Left renal cortex interstitium (tissue), 4 donors: ENCODE results near the gene CCDC149. TPM values are rescaled to one million over a fixed set of nuclear protein-coding genes. Genes with fewer than 3 reads are reported as not detected.
"Not testable (repeated sequence)": the region's sequence is repeated elsewhere in the genome, so short reads cannot be mapped to it uniquely, and the experiment has no call there.

Source experiments
- DNase-seq, 4 donors: peaks; one replicate each; pipeline ENCODE4 v3.0.0-alpha.2; 2013; ENCODE audit warnings: low read depth in 4 of 4, low spot score in 2 of 4, missing footprints in 1 of 4
- polyA plus RNA-seq, 4 donors: library from polyadenylated mRNA; unstranded; fragments of 120-200 nt; gene quantifications; one replicate each; pipeline ENCODE4 v1.2.1, GENCODE V29; 2013; ENCODE audit not compliant: insufficient read length in 4 of 4

The CCDC149 gene
- polyA plus RNA-seq, 4 donors: 15.9 to 20.1 (median 19.3) TPM

DNA sequence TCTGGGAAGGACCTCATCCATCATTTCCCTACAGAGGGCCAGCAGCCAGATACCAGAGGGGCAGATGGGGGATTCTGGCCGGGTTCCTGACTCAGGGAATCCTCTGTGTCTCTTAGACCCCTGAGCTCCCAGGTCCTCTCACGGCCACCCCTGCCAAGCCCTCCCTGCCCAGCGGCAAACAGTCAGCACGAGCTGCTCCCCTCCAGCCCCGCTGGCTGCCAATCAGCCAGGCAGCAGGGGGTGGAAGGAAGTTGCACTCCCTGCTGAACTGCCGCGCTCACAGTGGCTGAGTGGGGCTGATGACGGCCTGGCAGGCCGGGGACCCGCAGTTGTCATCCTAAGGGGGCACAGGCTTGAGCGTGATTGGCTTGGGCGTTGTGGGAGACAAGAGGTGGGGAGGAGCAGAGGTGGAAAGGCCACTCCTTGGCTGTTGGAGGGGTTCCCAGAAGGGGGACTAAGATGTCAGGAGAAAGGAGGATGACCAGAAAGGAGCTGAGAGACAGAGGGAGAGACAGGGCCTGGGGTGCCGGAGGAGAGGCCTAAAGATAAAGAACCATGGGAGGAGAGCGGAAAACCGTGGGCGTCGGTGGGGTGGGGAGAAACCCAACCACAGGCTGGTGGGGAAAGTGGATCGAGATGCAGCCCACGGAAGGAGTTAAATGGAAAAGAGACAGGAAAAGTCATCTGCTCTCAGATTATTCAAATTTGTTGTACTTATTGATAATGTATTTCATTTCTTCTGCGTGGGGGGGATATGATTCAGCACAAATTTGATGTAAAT lies 4.4 kb upstream of the CCDC149 start:
- no peak for DNase-seq

DNA sequence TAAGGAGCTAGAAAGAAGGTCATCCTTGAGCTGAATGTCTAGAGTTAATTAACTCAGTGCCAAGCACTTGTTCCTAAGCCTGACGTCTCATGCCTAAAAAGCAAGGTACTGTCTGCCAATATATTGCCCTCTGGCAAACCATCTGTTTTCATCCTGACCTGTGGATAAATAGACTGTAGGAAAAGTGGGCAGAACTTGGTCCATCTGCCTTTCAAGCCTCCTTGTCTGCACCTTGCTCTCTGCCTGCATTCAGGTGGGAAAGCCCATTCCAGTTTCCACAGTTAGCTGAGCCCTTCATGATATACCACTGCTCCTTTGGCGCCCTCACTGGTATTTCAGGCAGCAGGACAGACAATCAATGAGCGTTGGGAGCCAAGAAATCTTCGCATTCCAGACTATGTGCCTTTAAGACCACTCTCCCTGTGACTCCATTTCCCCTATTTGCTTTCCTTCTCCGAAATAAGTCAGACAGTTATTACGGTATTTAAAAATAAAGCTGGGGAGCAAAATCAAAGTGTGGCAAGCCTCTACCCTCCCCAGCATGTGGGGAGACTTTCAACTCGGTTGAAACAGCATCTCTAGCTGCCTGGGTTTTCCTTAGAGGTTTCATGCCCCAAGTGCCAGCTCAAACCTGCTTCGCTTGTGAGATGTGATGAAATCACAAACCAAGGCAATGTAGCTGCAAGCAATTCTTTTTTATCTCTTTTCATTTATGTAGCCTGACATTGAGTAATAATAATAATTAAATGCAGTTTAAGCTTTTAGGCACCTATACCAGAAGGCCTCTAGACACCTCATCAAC lies 2.5 kb upstream of the CCDC149 start:
- DNase-seq: no peak

DNA sequence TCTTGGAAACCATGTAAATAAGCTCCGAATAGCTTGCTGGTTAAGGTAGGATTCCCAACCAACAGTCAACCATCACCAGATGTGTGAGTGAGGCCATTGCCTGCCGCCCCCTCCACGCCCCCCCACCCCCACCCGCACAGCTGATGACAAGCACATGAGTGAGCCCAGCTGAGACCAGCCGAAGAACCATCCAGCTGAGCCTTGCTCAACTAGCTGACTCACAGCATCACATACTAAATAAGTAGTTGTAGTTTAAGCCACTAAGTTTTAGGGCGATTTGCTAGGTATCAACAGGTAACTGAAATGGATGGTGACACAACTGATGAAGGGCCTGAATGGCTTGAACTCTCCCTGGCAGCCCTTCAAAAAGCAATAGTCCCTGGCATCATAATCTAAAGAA lies 1.6 kb upstream of the CCDC149 start:
- no peak for DNase-seq

DNA sequence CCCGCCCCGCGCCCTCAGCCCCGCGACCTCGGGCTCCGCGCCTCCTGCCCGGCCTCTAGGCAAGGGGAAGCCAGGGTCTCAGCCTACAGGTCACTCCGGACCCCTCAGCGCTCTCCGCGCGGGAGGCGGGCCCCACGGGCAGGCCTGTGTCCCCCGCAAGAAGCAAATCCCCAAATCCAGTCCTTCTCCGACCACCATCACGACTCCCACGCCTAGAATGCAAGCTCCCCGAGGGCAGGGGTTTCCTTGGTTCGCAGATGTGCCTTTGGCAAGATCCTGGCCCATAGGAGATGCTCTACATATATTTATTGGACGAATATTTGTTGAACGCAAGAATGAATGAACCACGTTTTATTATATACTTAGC lies 260 bp upstream of the CCDC149 start:
- DNase-seq: no peak

DNA sequence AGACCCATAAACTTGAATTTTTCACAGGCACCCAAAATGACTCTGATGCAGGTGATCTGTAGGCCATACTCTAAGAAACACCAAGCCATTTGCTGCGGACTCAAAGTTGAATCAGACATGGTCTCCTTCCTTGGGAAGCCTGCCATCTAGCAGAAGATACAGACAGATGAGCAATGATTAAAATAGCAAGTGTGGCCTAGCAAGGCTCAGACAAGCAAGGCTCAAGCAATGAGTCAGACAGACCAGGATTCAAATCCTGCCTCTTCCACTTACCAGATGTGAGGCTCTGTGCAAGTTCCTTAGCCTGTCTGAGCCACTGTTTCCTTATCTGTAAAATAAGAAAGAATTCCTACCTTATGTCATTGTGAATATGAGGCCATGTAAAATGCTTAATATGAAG lies 2.3 kb downstream of the CCDC149 start:
- DNase-seq: no peak

DNA sequence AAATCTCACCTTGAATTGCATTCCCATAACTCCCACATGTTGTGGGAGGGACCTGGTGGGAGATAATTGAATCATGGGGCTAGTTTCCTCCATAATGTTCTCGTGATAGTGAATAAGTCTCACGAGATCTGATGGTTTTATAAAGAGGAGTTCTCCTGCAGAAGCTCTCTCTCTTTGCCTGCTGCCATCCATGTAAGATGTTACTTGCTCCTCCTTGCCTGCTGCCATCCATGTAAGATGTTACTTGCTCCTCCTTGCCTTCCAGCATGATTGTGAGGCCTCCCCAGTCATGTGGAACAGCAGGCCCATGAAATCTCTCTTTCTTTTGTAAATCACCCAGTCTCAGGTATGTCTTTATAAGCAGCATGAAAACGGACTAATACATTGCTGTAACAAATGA lies 3.2 kb downstream of the CCDC149 start:
- DNase-seq: not testable (repeated sequence)

DNA sequence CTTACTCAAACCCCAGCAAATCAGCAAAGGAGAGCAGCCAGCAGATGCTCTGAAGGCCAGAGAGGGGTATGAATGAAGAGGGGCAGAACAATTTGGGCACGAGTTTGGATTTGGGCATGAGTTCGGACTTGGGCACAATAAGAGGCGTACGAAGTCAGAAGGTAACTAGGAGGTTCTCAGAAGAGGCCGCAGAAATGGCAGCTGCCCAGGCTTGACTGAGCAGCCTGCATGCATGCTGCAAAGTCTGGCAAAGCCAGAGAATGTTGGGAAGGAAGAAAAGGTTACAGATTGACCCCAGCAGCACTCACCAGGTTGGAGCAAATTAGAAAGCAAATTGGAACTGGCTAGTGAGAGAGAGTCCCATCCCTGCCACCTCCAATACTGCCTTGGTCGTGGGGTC lies 15.2 kb downstream of the CCDC149 start:
- DNase-seq: no peak

DNA sequence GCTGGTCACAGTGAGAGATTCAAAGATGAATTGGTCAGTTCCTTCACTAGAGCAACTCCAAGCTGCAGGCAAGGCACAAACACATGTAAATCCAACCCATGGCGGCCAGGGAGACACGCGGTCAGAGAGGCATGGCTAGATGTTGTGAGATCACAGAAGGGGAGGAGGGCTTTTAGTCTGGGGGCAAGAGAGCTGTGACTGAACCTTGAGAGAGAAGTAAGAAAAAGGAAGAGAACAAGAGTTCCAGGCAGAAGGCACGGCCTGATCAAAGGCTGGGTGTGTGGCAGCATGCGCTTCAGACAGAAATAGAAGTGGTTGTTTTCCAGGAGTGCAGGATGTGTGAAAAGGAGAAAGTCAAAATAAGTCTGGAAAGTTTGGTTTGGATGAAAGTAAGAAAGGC lies 15.9 kb downstream of the CCDC149 start:
- DNase-seq: no peak

DNA sequence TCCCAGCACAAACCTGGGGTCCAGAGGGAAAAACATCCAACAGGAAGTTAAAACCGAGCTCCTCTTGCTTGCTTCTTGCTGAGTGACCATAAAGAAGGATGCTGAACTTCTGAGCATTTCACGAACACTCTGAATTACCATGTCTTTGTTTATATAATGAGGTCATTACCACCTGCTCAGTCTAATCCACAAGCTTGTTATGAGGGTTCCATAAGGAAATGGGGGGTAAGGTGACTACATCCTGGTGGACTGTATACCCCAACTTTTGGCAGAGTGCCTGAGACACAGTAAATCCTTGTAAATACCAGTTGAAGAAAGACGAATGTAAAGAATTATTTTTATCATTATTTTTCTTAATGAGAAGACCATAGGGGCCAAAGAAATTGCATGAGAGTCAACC lies 16.8 kb downstream of the CCDC149 start:
- no peak for DNase-seq

DNA sequence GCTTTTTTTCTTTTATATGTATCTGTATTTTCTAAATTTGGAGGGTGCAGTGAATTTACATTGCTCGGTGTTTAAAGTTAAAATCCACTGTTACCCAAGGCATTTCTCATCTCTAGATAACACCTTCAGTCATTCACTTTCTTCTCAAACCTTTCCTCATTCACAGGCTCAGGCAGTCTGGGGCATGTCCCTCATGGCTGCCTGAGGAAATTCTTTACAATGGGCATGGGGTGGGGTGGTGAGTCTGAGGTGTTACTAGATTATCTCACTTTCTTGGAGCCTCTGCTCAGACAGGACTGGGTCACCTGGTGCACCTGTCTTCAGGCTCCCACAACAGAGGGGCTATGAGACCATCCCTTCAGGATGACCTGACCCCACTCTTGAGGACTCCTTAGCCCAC lies 17.4 kb downstream of the CCDC149 start:
- no peak for DNase-seq

DNA sequence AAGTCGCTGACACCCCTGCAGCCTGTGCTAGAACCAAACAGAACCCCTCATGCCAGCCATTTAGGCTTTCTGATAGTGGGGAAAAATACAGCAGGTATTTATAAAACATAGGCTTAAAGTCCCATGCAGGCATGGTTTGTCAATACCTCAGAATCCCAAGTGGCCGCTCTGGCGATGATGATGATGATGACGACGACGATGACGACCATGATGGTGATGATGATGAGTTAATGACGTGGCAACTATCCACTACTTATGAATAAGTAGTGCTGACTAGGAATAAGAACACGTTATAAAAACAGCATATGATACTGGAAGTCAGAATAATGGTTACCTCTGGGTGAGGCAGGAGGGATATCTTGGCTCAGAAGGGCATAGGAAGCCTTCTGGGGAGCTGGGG lies 18.0 kb downstream of the CCDC149 start:
- DNase-seq: no peak

DNA sequence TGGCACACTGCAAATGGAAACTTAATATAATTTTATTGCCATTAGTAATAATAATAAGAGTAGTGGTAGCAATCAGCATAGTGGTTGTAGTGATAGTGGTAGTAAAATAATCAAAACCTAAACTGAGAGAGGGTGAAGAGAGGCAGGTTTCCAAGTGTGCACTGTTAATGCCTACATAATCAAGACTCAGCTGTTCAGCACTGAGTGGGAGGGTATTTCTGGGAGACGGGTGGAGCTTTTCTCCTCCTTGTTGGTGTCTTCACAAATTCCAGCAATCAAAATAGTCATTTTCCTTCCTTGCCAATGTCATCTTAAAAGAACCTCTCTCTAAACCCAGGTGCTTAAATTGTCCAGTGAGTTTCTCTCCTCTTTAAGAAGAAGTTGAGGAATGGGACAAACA lies 18.6 kb downstream of the CCDC149 start:
- no peak for DNase-seq

DNA sequence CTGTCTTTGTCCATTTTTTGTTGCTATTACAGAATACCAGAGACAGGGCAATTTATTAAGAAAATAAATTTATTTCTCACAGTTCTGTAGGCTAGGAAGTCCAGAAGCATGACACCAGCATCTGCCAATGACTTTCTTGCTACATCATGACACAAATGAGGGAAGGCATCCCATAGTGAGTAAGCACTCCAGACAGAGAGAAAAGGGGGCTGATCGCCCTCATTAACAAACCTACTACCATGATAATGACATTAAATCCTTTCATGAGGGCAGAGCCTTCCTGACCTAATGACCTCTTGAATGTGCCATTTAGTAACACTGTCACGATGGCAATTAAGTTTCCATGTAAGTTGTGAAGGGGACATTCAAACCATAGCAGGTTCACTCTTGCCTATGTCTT lies 20.1 kb downstream of the CCDC149 start:
- no peak for DNase-seq

DNA sequence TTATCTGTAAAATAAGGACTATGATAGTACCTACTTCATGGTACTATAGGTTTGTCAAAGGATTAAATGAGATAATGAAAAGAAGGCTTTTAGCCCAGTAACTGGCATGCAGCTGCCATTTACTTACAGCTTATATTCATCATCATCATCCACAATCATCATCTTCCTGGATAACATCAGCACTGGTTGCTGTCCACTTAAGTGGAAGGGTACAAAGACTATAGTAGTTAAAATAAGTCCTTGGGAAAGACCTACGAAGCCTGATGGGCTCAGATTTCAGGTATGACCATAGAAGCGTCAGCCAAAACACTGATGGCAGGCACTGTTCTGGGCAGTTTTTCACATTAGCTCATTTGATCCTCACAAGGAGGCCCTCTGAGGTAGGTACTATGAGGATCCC lies 20.6 kb downstream of the CCDC149 start:
- no peak for DNase-seq

DNA sequence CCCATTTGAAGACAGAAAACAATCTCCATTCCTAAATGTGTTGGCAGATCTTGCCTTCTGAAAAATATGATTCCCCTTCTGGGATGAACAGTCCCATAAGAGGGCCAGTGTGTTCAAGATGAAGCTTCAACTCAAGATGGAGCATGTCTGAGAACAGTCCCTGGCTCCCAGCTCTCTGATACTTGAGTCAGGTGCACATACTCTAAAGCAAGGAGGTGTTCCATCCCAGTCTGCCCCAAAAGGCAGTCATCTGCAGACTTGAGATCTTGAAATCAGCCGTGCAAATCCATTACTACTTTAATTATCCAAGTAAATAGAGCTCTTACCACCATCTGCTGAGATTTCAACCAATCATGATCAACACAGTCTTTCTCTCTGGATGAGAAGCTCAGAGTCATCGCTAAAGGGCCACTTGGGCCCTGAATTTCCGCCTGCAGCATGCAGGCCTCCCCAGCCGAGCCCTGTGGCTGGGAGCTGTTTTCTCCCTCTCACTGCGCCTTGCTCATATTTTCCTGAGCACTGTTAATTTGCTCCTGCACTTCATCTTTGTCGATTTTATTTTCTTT lies 22.2 kb downstream of the CCDC149 start:
- DNase-seq: no peak

DNA sequence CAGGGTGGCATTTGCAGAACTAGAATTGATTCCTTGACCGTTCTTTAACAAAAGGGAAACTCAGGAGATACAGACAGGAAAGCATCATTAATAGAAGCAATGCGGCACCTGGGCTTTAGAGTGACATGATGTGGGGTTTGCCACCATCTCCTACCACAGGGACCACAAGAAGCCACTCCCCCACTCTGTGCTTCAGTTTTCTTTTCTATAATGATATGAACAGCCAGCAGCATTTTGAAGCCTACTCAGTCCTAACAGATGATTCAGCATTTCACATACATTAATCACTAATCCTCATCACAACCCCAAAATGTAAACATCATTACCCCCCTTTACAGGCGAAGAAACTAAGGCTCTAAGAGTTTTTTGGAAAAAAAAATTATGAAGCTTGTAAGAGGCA lies 22.9 kb downstream of the CCDC149 start:
- DNase-seq: no peak

DNA sequence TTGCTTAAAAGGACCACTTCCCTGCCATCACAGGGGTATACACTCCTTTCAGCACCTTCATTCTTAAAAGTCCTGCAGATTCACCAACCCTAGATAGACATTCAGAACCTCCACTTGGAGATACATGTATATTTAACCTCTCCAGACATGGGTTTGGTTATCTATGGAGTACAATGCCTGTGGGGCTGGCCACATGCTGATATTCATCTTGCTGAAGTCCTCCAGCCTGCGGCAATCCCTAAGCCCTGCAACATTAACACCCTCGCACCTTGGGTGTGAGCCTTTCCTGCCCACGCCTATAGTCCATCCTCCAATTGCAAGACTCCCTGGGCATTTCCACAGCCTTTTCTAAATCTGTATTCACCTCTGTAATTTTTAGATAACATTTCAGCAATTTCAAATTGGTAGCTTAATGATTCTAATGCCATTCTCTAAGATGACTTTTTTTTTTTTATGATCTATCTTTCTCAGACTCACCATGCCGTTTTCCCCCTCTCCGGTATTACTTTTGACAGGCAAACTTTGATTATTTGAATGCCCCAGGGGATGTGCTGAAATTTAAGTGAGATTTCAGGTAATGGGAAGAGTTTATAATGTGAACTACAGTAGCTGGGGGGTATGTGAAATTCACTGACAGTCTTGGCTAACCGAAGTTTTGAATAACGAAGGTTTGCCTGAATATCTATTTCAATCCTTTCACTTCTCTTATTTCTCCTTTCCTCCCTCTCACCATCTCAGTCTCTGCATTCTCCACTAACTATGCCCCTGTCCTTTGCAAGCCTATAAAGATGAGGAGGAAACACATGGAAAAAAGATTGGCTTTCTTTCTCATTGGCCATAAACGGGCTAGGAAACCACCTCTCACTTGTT lies 24.1 kb downstream of the CCDC149 start:
- DNase-seq: no peak

DNA sequence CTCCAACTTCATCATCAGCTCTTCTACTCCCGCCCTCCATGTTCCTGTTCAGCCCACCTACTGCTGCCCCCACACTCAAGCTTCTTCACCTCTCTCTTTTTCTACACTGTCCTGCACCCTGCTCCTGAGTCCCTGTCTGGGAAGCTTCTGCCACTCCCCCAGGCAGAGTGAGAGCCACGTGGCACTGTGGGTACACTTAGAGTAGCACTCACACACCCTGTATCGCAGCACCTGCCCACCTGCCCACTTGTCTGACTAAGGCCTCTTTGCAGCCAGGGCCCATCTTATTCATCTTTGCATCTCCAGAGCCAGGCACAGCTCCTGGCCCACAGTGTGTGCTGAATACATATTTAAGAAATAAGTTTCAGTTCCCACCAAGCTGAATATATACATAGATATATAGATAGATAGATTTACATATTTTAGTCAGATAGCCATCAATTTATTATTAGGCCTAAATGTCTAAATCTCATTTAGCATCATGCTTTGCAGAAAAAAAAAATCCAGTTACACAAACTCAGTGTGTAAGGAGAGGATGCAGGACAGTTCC lies 24.9 kb downstream of the CCDC149 start:
- DNase-seq: no peak

DNA sequence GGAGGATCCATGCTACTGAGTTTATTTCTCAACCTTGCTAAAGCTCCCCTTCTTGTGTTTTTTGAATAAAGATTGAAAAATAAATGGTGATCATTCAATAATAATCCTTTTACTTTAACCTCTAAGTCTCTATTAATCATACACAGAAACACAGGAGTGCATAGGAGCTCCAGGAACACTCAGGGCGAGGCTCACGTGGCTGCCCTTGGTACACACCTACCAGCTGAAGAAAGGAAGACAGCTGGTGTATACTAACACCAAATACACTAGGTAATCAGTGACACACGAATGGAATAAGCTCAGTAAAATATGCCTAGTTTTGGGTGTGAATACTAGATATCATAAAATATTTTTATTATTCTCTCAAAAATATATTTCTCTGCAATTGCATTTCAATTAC lies 26.2 kb downstream of the CCDC149 start:
- DNase-seq: no peak

DNA sequence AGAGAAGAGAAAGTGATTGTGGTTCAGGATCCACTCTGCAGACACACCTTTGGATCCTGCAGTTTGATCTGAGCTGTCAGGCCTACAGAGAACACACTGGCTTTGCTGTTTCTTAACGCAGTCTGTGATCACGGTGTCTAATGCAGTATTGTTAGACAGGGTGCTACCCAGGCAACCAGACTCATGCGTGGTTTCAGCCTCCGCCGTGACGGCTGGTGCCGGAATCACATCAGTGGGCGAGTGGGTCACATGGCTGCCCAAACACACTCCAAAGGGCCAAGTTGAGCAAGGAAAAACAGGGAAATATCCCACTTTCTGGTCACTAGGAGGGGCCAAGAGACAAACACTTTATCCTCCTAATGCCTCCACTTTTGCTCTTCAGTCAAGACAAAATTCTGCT lies 27.5 kb downstream of the CCDC149 start:
- DNase-seq: no peak

DNA sequence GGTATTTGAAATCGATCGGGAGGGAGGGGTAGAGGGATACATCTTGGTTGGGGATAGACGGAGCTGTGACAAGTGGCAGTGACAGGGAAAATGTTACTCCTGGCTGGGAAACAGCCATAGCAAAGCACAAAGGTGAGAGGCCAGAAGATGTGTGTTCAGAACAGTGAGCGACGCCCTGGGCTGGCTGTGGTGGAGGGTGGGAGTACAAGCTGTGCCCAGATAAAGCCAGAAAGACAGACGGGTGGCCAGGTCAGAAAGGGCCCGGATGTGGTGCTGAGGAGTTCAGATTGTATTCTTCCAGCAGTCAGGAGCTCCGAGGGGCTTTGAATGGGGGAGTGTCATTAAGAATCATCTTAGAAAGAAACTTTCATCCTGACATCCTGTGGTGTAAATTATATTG lies 27.9 kb downstream of the CCDC149 start:
- DNase-seq: no peak
